Trophoblast cell (in vitro differentiated cells and primary cell): ENCODE data around the gene ELMOD1.

ENCODE experiments used
- DNase-seq, 2 donors: peaks; one replicate each; pipeline ENCODE4 v3.0.0-alpha.2; 2016
- H2AFZ ChIP-seq: 2 replicates; pipeline ENCODE4 v1.6.1; 2013; ENCODE audit warnings: low read length, moderate library complexity, mild to moderate bottlenecking; ENCODE audit not compliant: insufficient read depth, poor library complexity
- H2AK5ac ChIP-seq: 2 replicates; pipeline ENCODE4 v1.6.1; 2013; ENCODE audit warnings: mild to moderate bottlenecking, low read length
- H2BK120ac ChIP-seq: 2 replicates; pipeline ENCODE4 v1.6.1; 2013; ENCODE audit warnings: low read length, mild to moderate bottlenecking, moderate library complexity; ENCODE audit not compliant: insufficient read depth, poor library complexity
- H2BK12ac ChIP-seq: 2 replicates; pipeline ENCODE4 v1.6.1; 2013; ENCODE audit warnings: mild to moderate bottlenecking, low read length, moderate library complexity
- H2BK5ac ChIP-seq: 2 replicates; pipeline ENCODE4 v1.6.1; 2013; ENCODE audit warnings: low read length, low read depth, moderate library complexity, mild to moderate bottlenecking; ENCODE audit not compliant: poor library complexity
- H3K14ac ChIP-seq: 2 replicates; pipeline ENCODE4 v1.6.1; 2013; ENCODE audit warnings: mild to moderate bottlenecking, low read length
- H3K18ac ChIP-seq: 2 replicates; pipeline ENCODE4 v1.6.1; 2013; ENCODE audit warnings: mild to moderate bottlenecking, low read length
- H3K23ac ChIP-seq: 2 replicates; pipeline ENCODE4 v1.6.1; 2013; ENCODE audit warnings: low read length
- H3K27ac ChIP-seq: 2 replicates; pipeline ENCODE4 v1.5.1; 2013; ENCODE audit warnings: low read depth, mild to moderate bottlenecking, inconsistent platforms, low read length, moderate library complexity
- H3K27me3 ChIP-seq: 2 replicates; pipeline ENCODE4 v1.6.1; 2013; ENCODE audit warnings: inconsistent platforms, mild to moderate bottlenecking, low read length, moderate library complexity; ENCODE audit not compliant: insufficient read depth
- H3K36me3 ChIP-seq, 2 experiments: 1 replicate in 1 of 2; 2 replicates in 1 of 2; pipeline ENCODE4 v1.6.1; 2013; ENCODE audit warnings: low read length in 2 of 2, mild to moderate bottlenecking in 2 of 2, moderate library complexity in 1 of 2; ENCODE audit not compliant: insufficient read depth in 2 of 2, control insufficient read depth in 1 of 2
- H3K4ac ChIP-seq: 2 replicates; pipeline ENCODE4 v1.6.1; 2013; ENCODE audit warnings: low read depth, mild to moderate bottlenecking, low read length, moderate library complexity
- H3K4me1 ChIP-seq, 2 experiments: 1 replicate in 1 of 2; 2 replicates in 1 of 2; pipeline ENCODE4 v1.6.1; 2013; ENCODE audit warnings: low read length in 2 of 2, mild to moderate bottlenecking in 2 of 2, moderate library complexity in 1 of 2; ENCODE audit not compliant: insufficient read depth in 2 of 2, control insufficient read depth in 1 of 2
- H3K4me2 ChIP-seq: 2 replicates; pipeline ENCODE4 v1.6.1; 2013; ENCODE audit warnings: inconsistent platforms, mild to moderate bottlenecking, low read length, moderate library complexity
- H3K4me3 ChIP-seq: 2 replicates; pipeline ENCODE4 v1.5.1; 2013; ENCODE audit warnings: mild to moderate bottlenecking, low read depth, low read length, inconsistent platforms
- H3K79me1 ChIP-seq: one replicate; pipeline ENCODE4 v1.6.1; 2013; ENCODE audit warnings: low read length
- H3K79me2 ChIP-seq: 2 replicates; pipeline ENCODE4 v1.6.1; 2013; ENCODE audit warnings: low read length, mild to moderate bottlenecking; ENCODE audit not compliant: control insufficient read depth, insufficient read depth, poor library complexity
- H3K9ac ChIP-seq: 2 replicates; pipeline ENCODE4 v1.6.1; 2013; ENCODE audit warnings: mild to moderate bottlenecking, low read length
- H3K9me3 ChIP-seq: 2 replicates; pipeline ENCODE4 v1.6.1; 2013; ENCODE audit warnings: low read depth, mild to moderate bottlenecking, control low read depth, inconsistent platforms, low read length; ENCODE audit not compliant: insufficient read depth
- H4K12ac ChIP-seq: 2 replicates; pipeline ENCODE4 v1.6.1; 2013; ENCODE audit warnings: low read depth, mild to moderate bottlenecking, low read length, moderate library complexity
- H4K8ac ChIP-seq: 2 replicates; pipeline ENCODE4 v1.6.1; 2013; ENCODE audit warnings: low read depth, mild to moderate bottlenecking, low read length, moderate library complexity
- H4K91ac ChIP-seq: one replicate; pipeline ENCODE4 v1.6.1; 2013; ENCODE audit warnings: low read depth, mild to moderate bottlenecking, low read length, moderate library complexity
- WGBS: extraction: QIAGEN DNeasy Blood & Tissue Kit; methylation state at CpG from one replicate; pipeline ENCODE4 v1.1.7; 2013; ENCODE audit warnings: missing lambda C conversion rate; ENCODE audit not compliant: insufficient read length, insufficient coverage; ENCODE audit errors: extremely low coverage; 5-methylcytosine and 5-hydroxymethylcytosine counted together

ELMOD1 gene

DNA sequence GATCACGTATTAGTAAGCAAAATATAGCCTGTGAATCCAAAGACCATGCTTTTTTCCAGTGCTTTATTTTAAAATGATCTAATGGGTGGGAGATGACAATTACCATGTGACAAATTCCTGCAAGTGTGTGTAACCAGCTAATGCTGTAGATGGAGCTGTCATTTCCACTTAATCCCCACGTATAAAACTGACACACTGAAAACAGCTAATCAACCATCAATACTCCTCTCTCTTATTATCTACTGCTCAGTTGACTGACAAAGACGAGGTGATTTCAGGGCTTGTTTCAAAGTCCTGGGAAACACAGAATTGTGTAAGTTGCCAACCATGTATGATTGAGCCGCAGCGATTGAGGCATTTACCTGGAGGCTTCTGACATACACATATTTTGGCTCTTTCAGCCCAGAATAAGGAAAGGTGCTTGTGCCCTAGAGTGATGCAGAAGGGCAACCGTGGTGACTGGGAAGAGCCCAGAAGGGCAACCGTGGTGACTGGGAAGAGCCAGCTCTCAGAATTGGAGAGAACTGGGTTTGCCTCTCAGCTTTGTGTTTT is 111.2 kb downstream of the ELMOD1 start:
- Histone ChIP-seq H4K12ac (no peak overlapping the region), H3K36me3 (no peaks in the 10 kb centered on the region), H3K4me1 (peaks cover 10 to 16% of the 10 kb centered on the region in 2 experiments), H3K79me2 (no peaks in the 10 kb centered on the region), H3K79me1 (peaks cover 15% of the 10 kb centered on the region), H3K14ac (no peak overlapping the region), H2BK12ac (no peak overlapping the region), H3K4me3 (no peak overlapping the region), H2BK5ac (no peak overlapping the region), H3K18ac (no peak overlapping the region), H2AFZ (no peak overlapping the region), H2BK120ac (no peak overlapping the region), H3K27ac (no peak overlapping the region), H3K9me3 (no peaks in the 10 kb centered on the region), H4K91ac (no peak overlapping the region), H3K4me2 (no peak overlapping the region), H2AK5ac (no peak overlapping the region), H3K27me3 (no peaks in the 10 kb centered on the region), H3K9ac (no peak overlapping the region), H4K8ac (no peak overlapping the region), H3K4ac (no peak overlapping the region), H3K23ac (no peak overlapping the region)
- peak; percentile 62 to 64 for DNase-seq
- no CpG with 5 or more reads among the region's 7 CpGs for WGBS

DNA sequence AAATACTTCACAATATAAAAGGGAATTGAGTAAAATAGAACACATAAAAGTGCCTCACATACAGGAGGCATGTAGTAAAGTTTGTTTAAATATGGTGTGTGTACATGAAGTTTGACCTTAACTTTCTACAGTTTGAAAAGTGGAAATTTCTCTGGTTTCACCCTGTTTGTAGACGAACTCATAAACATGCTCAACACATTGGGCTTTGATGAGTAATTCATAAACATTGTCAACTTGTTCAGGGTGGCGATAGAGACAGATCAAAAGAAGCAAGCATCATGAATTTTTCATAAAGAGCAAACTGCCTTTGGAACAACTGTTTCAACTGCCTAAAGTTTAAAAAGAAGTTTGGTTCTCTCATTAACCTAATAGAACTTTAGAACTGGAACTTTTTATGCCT is 111.8 kb downstream of the ELMOD1 start:
- no CpG with 5 or more reads among the region's 2 CpGs for WGBS
- Histone ChIP-seq H3K4me3 (no peak overlapping the region), H4K8ac (no peak overlapping the region), H3K79me2 (no peaks in the 10 kb centered on the region), H3K27ac (no peak overlapping the region), H2BK120ac (no peak overlapping the region), H3K4ac (no peak overlapping the region), H2BK12ac (no peak overlapping the region), H3K9ac (no peak overlapping the region), H2BK5ac (no peak overlapping the region), H3K9me3 (no peaks in the 10 kb centered on the region), H2AFZ (no peak overlapping the region), H4K12ac (no peak overlapping the region), H4K91ac (no peak overlapping the region), H3K27me3 (no peaks in the 10 kb centered on the region), H3K4me2 (no peak overlapping the region), H3K4me1 (peaks cover 10 to 13% of the 10 kb centered on the region in 2 experiments), H3K18ac (no peak overlapping the region), H3K23ac (no peak overlapping the region), H3K36me3 (peaks cover 0 to 2% of the 10 kb centered on the region in 2 experiments), H2AK5ac (no peak overlapping the region), H3K79me1 (peaks cover 15% of the 10 kb centered on the region), H3K14ac (no peak overlapping the region)
- DNase-seq: peak in 1 of 2 donors; percentile 37

DNA sequence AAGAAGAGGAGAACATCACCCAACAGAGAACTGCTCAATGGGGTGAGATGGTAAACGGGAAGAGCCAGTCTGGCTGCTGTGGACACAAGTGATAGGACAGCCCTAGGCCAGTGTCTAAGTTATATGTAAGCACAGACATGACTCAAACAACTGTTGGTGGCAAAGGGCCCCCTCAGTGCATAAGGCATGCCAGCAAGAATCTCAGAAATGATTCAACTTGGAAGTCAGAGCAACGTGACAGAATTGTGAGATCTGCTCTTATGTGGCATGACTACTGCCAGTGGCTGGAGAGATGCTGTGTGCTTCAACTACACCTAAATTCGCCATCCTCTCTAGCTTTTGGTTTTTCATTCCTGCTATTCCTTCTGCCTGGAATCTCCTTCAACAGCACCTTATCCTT is 113.5 kb downstream of the ELMOD1 start:
- H4K12ac ChIP-seq: no peak overlapping the region
- no peaks in the 10 kb centered on the region for H3K79me2 ChIP-seq
- WGBS: no CpG with 5 or more reads among the region's 3 CpGs
- H3K4me2 ChIP-seq: no peak overlapping the region
- no peak overlapping the region for H2BK120ac ChIP-seq
- no peak overlapping the region for H2BK5ac ChIP-seq
- no peak overlapping the region for H3K4ac ChIP-seq
- no peak overlapping the region for H4K91ac ChIP-seq
- no peaks in the 10 kb centered on the region for H3K27me3 ChIP-seq
- H3K18ac ChIP-seq: no peak overlapping the region
- H3K4me3 ChIP-seq: no peak overlapping the region
- H2AK5ac ChIP-seq: no peak overlapping the region
- no peak overlapping the region for H2AFZ ChIP-seq
- H2BK12ac ChIP-seq: no peak overlapping the region
- no peak overlapping the region for H3K27ac ChIP-seq
- peaks cover 11% of the 10 kb centered on the region for H3K79me1 ChIP-seq
- no peak overlapping the region for H3K9ac ChIP-seq
- no peak overlapping the region for H4K8ac ChIP-seq
- H3K9me3 ChIP-seq: no peaks in the 10 kb centered on the region
- no peak overlapping the region for H3K23ac ChIP-seq
- DNase-seq: peak; percentile 84 to 87
- H3K4me1 ChIP-seq: peaks cover 10 to 12% of the 10 kb centered on the region in 2 experiments
- H3K36me3 ChIP-seq: peaks cover 0 to 2% of the 10 kb centered on the region in 2 experiments
- no peak overlapping the region for H3K14ac ChIP-seq

DNA sequence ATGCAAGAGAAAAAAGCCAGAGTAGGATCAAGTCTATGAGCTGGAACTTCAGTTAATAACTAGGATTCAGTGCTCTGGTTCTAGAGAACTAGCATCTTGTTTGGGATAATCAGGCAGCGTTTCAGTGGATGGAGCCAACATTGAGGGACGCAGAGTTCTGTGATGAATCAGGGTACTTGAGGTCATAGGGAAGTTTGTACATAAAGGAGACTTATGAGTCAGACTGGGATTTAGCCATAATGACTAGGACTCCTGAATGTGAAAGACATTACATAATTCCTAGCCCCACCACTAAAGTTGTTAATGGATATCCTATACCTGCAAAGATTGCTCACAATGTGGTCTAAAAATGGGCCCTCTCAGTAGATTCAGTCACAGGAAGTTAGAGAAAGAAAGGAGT is 114.1 kb downstream of the ELMOD1 start:
- H3K14ac ChIP-seq: no peak overlapping the region
- peak; percentile 20 to 62 for DNase-seq
- H2BK12ac ChIP-seq: no peak overlapping the region
- no peak overlapping the region for H3K18ac ChIP-seq
- no peak overlapping the region for H3K23ac ChIP-seq
- H4K8ac ChIP-seq: no peak overlapping the region
- no peak overlapping the region for H3K27ac ChIP-seq
- no peak overlapping the region for H3K4me2 ChIP-seq
- H3K9me3 ChIP-seq: no peaks in the 10 kb centered on the region
- no peaks in the 10 kb centered on the region for H3K27me3 ChIP-seq
- no peak overlapping the region for H4K12ac ChIP-seq
- peaks cover 0 to 2% of the 10 kb centered on the region in 2 experiments for H3K36me3 ChIP-seq
- H2AFZ ChIP-seq: no peak overlapping the region
- no peak overlapping the region for H2BK120ac ChIP-seq
- no peak overlapping the region for H2BK5ac ChIP-seq
- H2AK5ac ChIP-seq: no peak overlapping the region
- no peaks in the 10 kb centered on the region for H3K79me2 ChIP-seq
- H3K4me1 ChIP-seq: peaks cover 6% of the 10 kb centered on the region in 2 experiments
- no peak overlapping the region for H3K9ac ChIP-seq
- WGBS: no CpG with 5 or more reads among the region's 2 CpGs
- no peak overlapping the region for H3K4ac ChIP-seq
- peaks cover 7% of the 10 kb centered on the region for H3K79me1 ChIP-seq
- H3K4me3 ChIP-seq: no peak overlapping the region
- H4K91ac ChIP-seq: no peak overlapping the region
